Measurements from ENCODE around the gene IL12A.

The IL12A gene

DNA sequence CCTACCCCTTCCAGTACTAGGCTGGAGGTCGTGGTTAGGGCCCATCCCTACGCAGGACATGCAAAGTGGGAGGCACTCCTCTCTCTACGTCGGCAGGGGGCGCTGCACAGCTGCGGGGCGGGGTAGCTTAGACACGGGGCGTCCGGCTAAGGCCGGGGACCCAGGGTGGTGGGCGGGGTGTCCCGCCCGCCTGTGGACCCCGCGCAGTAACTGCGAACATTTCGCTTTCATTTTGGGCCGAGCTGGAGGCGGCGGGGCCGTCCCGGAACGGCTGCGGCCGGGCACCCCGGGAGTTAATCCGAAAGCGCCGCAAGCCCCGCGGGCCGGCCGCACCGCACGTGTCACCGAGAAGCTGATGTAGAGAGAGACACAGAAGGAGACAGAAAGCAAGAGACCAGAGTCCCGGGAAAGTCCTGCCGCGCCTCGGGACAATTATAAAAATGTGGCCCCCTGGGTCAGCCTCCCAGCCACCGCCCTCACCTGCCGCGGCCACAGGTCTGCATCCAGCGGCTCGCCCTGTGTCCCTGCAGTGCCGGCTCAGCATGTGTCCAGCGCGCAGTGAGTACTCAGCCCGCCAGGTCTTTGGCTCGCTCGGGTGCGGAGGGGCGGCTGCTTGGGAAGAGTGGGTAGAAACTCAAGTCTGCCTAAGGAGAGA, at the start of gene IL12A:
IL12A (plus strand) TSS at position 219 of the 655 bp plus-strand sequence.
- peak; percentile 77 for DNase-seq (ENCODE audit: low spot score)

DNA sequence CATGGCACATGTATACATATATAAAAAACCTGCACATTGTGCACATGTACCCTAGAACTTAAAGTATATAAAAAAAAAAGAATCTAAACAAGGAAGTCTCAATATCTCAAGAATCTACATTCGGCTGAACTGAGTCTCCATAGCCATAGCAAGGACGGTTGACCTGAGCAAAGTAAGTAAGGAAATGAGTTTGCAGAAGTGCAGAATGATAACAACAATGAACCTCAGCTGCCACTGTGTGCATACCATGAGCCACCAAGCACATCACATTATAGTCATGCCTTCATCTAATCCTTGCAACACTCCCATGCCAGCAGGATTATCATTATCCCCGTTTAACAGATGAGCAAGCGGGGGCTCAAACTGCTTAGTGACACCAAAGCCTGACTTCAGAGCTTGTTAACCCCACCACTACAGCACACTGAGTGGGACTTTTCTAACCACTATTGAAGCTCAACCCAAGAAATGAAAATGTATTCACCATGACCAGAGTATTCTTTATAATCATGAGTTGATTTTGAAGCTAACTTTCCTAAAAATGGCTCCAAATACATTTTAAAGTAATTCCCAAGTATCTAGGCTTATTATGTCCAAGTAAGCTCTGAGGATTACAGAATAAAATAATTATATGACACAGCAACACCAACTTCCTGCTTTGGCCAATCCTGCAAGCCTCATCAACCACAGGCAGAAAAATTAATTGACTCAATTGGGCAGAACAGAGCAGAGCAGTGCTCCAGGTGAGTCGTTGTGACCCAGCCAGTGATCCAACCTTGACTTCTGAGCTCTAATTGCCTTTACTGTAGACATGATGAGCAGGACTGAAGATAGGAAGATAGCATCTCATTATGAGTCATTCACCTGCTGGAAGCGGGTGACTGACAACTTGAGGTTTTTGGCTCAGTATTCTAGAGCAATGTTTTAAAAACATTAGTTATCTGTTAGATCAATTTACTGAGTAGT, 47.3 kb upstream of the IL12A start:
- DNase-seq (ENCODE audit: low spot score) = no peak

DNA sequence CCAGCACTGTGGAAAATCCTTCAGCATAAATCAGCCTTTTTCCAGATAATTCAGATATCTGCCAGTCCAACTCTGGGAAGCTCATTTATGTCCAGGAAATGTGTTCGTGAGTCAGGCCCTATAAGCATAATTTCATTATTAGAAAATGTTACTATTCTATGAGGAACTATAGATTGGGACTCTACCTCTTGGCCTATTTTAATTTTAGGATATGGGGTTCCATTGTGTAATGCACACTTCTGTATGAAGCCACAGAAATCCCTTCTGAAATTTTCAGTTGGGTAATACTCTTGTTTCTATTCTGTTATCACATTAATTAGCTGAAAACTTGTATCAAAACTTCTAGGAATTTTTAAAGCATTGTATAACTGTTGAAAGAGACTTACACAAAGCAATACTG, 43.9 kb upstream of the IL12A start:
- no peak for DNase-seq (ENCODE audit: low spot score)

DNA sequence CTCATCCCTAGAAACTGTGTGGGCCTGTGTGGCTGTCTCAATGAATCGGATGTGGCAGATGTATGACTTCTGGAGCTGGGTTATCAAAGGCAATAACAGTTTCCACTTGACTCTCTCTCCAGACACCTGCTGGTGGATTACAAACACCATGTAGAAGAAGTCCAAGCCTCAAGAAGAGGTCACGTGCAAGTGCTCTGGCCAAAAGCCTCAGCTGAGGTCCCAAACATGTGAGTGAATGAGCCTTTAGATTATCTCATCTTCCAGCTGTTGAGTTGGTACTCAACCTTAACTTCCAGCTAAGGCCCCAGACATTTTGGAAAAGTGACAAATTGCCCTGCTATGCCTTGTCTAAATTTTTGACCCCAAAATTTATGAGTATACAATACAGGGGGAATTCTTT, 42.7 kb upstream of the IL12A start:
- no peak for DNase-seq (ENCODE audit: low spot score)

DNA sequence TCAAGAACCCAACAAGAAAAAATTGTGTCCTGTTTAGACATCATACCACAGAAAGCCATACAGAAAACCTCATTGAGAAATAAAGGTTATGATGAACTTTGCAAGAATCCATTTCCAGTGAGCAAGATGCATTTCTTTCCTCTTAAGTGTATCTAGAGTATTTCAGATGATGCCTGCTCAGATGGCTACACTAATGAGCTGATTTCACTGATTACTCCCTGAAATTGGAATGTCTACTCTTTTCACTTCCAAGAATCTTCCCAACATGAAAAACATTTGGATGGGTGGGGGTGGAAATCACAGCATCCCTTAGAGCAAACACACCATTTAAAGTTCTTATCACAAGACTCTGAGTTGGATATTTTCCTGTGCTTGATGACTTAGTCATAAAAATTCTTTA, 41.4 kb upstream of the IL12A start:
- DNase-seq (ENCODE audit: low spot score) = peak; percentile 19

DNA sequence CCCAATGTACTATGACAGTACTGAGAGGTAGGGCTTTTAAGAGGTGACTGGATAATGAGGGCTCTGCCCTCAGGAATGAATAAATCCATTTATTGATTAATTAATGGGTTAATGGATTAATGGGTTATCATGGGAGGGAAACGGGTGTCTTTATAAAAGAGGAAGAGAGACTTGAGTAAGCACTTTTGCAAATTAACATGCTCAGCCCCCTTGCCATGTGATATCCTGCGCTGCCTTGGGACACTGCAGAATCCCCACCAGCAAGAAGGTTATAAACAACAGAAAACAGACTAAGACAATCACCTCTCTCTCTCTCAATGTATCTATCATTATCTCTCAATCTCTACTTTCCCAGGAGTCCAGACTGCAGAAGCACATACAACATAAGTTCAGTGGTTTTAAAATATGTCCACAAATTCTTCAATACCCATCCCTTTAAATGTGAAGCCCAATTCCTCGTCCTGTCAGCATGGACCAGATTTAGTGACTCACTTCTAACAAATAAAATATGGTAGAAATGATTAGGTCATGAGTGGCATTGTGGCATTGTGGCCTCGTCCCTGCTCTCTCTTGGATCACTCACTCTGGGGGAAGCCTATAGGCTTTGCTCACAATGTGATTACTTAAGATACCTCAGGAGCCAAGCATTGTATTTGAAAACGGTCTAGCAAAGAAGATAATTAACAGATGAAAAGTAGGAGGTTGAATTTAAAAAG, 40.0 kb upstream of the IL12A start:
- no peak for DNase-seq (ENCODE audit: low spot score)

DNA sequence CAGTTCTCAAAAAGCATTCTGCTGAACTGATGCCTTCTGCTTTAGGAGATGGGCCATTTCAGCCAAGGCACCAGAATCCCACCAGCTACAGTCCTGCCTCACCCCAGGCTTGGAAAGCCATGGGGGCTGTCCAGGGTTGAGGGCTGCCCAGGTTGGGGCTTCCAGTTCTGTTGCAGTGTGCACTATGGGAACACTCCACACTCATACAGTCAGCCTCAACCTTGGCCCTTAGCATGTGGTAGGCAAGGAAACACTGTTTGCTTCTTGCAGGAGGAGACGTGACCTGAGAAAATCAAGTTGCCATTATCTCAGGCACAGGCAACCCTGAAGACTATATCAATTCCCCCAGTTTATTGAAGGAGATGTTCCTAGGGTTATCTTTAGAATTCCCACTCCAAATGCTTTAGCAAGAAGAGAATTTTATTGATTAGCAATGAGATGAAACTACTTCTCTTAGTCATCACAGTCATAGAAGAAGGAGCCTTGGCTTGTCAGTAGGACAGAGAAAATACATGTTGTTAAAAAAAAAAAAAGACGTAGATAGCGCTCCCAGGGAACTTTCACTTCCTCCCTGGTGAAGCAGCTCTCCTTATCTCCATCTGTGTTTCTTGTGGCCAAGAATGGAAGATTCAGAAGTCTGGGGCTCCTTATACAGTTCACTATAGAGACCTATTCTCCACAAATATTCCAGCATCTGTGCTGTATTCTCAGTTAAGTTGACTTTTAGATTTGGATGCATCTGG, 38.3 kb upstream of the IL12A start:
- DNase-seq (ENCODE audit: low spot score) = no peak

DNA sequence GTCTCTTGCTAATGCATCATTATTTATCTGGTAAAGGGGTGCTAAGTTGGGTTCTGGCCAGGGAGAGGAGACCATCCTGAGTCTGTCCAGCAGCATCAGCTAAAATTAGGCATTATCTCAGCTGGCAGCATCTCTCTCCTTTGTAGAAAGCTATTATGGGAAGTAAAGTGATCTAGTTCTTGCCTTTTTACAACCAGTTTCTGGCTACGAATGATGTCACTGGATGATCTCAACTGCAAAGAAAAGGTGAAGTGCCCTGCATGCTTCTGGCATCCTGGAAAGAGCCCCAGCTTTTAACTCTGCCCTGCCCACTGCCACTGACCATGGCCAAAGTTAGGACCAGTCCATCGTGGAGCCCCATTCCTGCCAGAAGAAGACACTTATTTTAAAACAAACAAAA, 37.1 kb upstream of the IL12A start:
- DNase-seq (ENCODE audit: low spot score) = no peak

DNA sequence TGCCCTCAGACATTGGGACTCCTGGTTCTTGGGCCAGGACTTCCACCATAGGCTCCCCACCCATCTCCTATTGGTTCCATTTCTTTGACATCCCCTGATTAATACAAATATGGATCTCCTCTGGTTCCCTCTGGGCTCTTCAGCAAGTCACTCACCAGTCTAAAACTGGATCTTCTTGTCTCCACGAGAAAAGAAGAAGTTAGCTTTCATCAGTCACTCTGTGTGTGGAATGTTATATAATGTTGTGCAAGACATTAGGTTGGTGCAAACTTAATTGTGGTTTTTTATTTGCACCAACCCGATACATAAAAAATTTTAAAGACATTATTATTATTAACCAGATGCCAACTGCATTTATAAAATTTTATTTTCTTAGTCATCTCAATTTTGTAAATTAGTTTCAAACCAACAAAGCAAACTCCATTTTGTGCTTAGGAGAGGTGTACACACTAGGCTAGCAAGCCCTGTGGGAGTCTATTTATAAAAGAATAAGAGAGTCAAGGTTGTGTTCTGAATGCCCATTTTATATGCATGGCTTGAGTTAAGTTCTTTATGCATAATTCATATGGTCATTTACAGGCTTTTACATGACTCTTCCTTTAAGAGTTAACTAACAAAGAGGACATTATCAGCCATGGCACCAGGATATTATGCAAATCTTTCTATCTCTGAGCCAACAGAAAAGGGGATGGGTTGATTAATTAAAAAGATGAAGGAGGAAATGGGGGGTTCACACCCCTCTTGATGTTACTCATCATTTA, 35.1 kb upstream of the IL12A start:
- DNase-seq (ENCODE audit: low spot score) = no peak

DNA sequence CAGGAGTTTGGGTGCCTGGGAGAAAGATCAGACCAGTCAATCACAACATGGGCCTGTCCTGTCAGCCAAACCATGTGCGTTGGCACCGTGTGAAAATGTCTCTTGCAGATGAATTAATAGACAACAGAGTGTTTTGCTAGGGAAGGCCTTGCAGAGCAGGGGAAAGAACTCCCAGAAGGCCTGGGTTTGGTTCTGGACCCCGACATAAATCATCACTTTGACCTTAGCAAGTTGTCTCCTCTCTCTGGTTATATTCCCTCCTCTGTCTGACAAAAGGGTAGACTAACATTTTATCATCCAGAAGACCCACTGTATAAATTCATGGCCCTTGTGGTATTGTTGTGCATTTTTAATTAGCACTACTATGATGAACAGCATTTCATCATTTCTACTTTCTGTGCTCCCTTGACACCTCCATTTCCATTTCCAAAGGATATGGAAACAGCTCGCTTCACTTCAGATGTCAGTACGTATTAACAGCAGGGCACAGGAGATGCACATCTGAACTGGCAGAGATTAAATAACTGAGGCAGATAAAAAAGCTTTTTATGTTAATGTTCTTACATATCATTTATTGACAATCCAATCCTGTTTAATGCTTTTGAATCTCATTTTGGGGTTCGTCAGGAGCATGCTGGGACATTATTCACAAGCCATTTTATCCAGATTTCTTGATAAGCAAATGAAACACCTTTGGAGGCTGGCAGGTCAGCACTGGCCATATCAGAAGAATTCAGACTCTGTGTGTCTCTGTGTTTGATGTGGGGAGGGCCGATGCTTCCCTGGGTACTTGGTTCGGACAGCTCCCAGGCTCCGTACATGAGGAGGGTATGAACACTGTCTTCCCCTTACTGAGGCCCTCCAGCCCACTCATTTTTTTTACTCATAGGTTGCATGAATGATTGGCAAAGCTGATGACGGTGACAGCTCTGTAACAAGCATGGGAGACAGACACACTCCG, 28.2 kb upstream of the IL12A start:
- DNase-seq (ENCODE audit: low spot score) = no peak

DNA sequence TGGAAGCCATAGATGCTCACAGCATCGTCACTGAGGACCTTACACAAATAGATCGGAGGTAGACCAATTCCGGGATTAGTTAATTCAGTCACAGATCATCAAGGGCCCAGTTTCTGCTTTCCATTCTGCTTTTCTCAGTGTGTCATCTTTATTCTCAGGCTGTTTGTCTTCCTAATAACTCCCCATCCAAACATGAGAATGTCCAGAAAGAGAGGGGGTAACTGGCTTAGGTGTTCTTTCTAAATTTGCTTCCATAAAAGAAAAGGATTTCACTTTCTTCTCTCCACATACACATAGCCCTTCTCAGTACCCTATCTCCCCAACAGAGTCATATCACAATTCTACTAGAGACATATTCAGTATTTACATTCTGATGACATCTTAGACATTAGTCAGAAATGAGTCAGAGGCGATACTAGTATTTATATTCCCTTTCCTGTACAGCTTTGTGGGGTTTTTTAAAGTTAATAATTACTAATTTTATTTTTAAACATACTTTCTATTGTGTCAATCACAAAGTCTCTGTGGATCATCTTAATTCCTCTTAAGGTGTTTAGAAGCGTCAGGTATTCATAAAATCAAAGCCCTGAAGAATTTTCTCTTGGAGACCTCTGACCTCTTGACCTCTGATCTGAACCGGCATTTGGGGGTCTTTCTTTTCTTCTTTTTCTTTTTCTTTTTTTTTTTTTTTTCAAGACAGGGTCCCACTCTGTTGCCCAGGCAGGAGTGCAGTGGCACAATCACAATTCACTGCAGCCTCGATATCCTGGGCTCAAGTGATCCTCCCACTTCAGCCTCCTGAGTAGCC, 24.3 kb upstream of the IL12A start:
- peak; percentile 63 for DNase-seq (ENCODE audit: low spot score)

DNA sequence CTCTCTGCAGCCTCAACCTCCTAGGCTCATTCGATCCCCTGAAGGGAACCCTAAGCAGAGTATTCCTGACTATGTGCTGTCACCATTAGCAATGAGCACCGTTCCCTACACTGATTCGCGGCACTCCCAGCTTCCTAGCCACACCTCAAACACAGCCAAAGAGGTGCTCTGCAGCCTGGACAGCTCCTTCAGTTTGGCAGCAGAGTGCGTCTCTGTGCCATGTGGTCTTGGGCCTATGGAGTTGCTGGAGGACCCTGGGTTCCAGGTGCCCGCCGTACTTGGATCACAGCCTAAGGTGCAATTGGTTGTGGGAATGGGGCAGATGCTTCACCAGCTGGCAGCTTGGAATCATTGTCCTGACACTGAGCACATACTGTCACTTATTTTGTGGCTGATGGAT, 17.3 kb upstream of the IL12A start:
- DNase-seq (ENCODE audit: low spot score) = no peak

DNA sequence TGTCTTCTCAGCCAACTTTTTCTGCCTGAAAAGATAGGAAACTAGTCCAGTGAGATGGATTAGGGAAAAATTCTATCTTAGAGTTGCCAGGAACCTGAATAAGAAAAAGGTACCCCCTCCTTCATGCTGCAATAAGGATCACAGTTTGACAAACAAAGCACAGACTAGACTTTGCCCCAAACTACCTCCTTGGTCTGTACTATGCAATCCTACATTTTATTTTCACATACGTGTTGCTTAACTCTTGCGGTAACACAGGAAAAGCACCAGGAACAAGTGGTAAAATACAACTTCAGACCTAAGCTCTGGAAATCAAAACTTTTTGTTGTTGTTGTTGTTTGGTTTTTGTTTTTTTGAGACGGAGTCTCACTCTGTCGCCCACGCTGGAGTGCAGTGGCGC, 11.3 kb upstream of the IL12A start:
- DNase-seq (ENCODE audit: low spot score) = no peak

DNA sequence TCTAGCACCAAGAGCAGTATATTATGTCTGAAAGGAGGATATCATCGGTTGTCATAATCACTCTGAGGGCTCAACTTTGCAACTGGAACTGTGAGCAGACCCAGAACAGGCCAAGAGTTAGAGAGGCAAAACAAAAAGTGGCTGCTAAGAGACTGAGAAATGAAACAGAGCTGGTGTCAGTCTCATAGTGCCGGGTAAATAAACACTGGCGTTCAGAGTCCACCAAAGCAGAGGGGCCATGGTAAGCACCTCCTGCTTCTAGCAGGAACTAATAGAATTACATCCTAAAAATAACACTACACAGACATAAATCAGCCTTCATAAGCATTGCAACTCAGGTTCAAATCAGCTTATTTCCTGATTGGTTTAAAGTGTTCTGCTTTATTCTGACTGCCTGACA, 10.3 kb upstream of the IL12A start:
- no peak for DNase-seq (ENCODE audit: low spot score)

DNA sequence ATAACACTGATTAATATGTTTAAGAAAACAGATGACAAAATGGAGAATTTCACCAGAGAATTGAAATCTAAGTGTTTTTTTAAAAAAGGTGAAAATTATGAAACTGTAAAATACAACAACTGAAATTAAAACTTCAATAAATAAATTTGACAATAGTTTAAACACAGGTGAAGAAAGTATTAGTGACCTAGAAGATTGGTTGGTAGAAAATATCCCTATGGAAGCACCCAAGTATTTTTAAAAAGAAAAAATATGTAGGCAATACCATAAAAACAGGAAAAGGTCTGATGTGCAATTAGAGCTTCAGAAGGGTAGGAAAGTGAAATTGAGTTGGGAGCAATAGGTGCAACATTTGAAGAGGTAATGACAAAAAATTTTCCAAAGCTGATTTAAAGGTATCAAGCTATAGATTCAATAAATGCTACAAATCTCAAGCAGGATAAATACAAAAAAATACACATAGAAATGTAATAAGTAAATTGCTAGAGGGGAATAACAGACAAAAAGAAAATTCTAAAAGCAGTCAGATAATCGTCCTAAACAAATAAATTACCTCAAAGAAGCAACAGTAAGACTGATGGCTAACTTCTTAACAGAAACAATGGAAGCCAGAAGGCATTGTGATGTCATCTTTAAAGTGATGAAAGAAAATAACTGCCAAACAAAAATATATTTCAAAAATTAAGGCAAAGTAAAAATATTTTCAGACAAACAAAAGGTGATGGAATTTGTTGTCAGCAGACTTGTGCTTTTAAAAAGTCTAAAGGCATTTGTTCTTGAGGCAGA, 9.5 kb upstream of the IL12A start:
- DNase-seq (ENCODE audit: low spot score) = no peak

DNA sequence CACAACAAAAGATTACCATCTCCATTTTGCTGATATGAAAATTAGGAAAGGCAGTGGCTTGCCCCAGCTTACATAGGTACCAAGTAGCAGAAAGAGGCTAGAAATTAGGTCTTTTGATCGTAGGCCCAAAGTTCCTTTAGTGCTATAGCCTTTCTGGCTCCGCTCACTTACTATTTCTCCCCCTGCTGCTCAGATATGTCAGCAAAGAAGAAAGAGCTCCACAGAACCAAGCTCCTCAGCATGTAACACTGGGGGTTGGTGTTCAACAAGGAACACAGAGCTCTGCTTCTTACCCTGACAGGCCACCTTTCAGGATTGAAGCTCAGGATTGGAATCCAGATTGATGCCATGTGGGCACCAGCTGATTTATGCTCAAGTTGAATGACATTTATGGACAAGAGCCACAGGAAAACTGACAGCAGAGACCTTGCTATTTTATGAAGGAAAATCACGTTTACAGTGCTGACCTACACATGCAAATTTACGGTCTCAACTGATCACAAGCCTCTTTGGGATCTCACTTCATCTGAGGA, 6.1 kb upstream of the IL12A start:
- DNase-seq (ENCODE audit: low spot score) = no peak

DNA sequence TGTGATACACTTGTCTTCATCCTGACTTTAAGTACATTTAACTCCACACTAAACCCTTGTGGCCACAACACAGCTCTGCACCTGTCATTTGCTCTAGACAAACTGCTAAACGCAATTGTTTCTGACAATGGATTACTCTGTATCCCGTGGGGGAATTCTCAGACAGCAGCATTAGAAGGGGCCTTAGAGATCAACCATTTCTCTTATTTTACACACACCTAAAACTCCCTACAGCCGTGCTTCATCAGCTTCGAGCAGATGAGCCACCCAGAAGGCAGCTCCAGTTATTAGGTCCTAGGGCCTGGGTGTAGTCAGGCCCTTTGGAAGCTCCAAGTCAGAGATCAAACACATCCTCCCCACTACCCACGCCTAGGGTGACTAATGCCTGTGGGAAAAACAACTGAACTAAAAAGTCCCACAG, 1.3 kb upstream of the IL12A start:
- DNase-seq (ENCODE audit: low spot score) = no peak

All from hepatic stellate cell (primary cell).